ENCODE measurements around the gene MDGA2. TPM values are rescaled to one million over a fixed set of nuclear protein-coding genes. Genes with fewer than 3 reads are reported as not detected.

MDGA2 gene
- total RNA-seq, 1 experiment from 2014 or later, result not detected

DNA sequence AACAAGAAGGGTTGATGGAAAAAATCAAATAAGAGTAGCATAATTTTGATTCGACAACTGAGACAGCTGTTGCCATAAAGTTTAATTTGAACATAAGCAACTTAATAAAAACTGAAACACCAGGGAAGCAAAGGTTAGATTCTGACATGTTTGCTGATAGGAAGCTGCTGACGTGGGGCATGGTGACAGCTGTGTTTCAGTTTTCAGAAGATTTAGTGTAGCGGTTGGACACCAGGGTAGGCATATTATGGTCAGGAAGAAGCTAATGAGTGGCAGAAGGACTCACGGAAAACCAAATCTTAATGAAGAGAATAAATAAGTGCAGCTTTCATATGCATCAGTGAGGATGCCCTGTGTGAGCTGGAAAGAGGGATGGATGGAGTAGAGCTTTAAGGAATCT, 687.1 kb downstream of the MDGA2 start:
- no peaks in the 10 kb centered on the region for H3K9me2 ChIP-seq (ENCODE audit: insufficient read depth)
- ChIA-PET POLR2A (ENCODE audit: unreplicated experiment) (no interaction called here), CTCF (no interaction called here)
- no peaks in the 10 kb centered on the region for H4K20me1 ChIP-seq (ENCODE audit: insufficient read depth)
- H3K4me1 ChIP-seq (replicated peaks; ENCODE audit: insufficient read depth), result no peaks in the 10 kb centered on the region
- H3K9me3 ChIP-seq (ENCODE audit: insufficient read depth, low read depth), result no peaks in the 10 kb centered on the region
- H3K27ac ChIP-seq, result no peak overlapping the region
- H3K36me3 ChIP-seq (ENCODE audit: low read depth), result no peaks in the 10 kb centered on the region
- no peaks in the 10 kb centered on the region for H3K79me2 ChIP-seq (ENCODE audit: low read depth)
- no peak overlapping the region for H3K4me2 ChIP-seq
- intact Hi-C loops (cut with micrococcal nuclease; ENCODE audit: unreplicated experiment), result no loop called here
- no peak overlapping the region for H2AFZ ChIP-seq
- no TSS peak for BruUV-seq (replicated peaks)
- H3K4me3 ChIP-seq, result no peak overlapping the region
- DNase-seq, result no peak
- TF ChIP-seq, protein P1, sequence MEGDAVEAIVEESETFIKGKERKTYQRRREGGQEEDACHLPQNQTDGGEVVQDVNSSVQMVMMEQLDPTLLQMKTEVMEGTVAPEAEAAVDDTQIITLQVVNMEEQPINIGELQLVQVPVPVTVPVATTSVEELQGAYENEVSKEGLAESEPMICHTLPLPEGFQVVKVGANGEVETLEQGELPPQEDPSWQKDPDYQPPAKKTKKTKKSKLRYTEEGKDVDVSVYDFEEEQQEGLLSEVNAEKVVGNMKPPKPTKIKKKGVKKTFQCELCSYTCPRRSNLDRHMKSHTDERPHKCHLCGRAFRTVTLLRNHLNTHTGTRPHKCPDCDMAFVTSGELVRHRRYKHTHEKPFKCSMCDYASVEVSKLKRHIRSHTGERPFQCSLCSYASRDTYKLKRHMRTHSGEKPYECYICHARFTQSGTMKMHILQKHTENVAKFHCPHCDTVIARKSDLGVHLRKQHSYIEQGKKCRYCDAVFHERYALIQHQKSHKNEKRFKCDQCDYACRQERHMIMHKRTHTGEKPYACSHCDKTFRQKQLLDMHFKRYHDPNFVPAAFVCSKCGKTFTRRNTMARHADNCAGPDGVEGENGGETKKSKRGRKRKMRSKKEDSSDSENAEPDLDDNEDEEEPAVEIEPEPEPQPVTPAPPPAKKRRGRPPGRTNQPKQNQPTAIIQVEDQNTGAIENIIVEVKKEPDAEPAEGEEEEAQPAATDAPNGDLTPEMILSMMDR (conservative IDR thresholded peaks at IDR 0.05), result no peak
- TF ChIP-seq EZH2 (IDR thresholded peaks at IDR 0.05; ENCODE audit: low read depth), result no peak
- H3F3A ChIP-seq (ENCODE audit: insufficient read depth, low read depth), result no peaks in the 10 kb centered on the region
- H3K27me3 ChIP-seq (ENCODE audit: insufficient read depth, low read depth), result no peaks in the 10 kb centered on the region

DNA sequence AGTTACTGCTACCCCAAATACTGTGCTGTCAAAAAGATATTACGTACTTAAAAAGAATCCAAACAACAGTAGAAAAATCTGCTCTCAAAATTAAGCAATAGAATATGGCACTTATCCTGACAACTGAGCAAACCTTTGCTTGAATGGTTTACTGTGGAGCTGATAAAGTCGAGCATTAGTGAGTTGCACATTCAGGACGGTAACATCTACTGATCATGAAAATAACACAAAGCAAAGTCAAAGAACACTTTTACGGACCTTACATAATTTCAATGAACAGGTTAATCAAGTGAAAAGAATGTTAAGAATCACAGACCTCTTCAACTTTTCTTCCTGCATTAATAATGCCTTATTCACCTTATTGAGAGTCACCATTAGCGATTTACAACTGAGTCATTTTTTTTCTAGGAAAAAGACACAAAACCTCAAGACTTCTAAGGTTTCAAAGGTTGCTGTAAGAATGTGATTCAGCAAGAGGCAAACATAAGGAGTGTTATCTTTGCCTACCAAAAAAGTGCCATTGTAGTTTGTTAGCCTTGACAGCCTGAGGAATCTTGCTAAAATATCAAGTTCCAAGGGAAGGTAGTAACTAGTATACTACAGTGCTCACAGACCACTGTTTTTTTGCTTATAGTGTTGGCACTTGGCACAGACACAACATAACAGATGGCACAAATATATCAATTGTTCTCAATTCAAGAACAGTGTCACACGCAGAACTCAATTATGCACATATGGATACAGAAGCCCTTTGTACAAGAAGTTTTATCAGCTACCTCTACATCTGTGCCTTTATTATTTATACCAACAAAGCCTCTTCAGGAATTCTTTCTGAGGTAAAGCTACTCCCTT, 689.6 kb downstream of the MDGA2 start:
- TF ChIP-seq, protein P1 (conservative IDR thresholded peaks at IDR 0.05), result no peak
- TF ChIP-seq EZH2 (IDR thresholded peaks at IDR 0.05; ENCODE audit: low read depth), result no peak
- Histone ChIP-seq H3K4me3 (no peak overlapping the region), H3K27me3 (ENCODE audit: insufficient read depth, low read depth) (no peaks in the 10 kb centered on the region), H3K79me2 (ENCODE audit: low read depth) (no peaks in the 10 kb centered on the region), H3K27ac (no peak overlapping the region), H3K4me2 (no peak overlapping the region), H3F3A (ENCODE audit: insufficient read depth, low read depth) (no peaks in the 10 kb centered on the region), H2AFZ (no peak overlapping the region), H3K9me2 (ENCODE audit: insufficient read depth) (no peaks in the 10 kb centered on the region), H3K36me3 (ENCODE audit: low read depth) (no peaks in the 10 kb centered on the region), H4K20me1 (ENCODE audit: insufficient read depth) (no peaks in the 10 kb centered on the region), H3K4me1 (replicated peaks; ENCODE audit: insufficient read depth) (no peaks in the 10 kb centered on the region), H3K9me3 (ENCODE audit: insufficient read depth, low read depth) (no peaks in the 10 kb centered on the region)
- ChIA-PET CTCF (no interaction called here), POLR2A (ENCODE audit: unreplicated experiment) (no interaction called here)
- BruUV-seq (replicated peaks), result no TSS peak
- no peak for DNase-seq
- intact Hi-C loops (cut with micrococcal nuclease; ENCODE audit: unreplicated experiment), result no loop called here

DNA sequence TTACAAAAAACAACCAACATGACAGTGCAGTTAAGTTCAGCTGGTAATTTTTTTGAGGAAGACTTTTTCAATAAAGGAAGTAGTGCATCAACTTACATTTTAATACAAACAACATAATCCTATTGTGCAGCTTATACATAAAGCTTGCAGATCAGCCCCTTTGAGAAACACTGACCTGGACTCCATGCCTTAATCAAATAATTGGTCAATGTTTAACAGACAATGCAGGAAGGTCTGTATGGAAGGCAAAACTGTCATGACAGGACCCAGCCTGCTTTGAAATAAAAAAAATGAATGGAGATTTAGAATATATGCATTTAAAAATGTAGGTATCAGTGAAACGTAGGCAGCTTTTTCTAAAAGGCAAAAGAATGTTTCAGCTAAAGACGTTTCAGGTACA, 702.1 kb downstream of the MDGA2 start:
- Histone ChIP-seq H3F3A (ENCODE audit: insufficient read depth, low read depth) (no peaks in the 10 kb centered on the region), H4K20me1 (ENCODE audit: insufficient read depth) (no peaks in the 10 kb centered on the region), H3K4me2 (no peak overlapping the region), H3K9me3 (ENCODE audit: insufficient read depth, low read depth) (no peaks in the 10 kb centered on the region), H3K27ac (no peak overlapping the region), H2AFZ (no peak overlapping the region), H3K4me1 (replicated peaks; ENCODE audit: insufficient read depth) (no peaks in the 10 kb centered on the region), H3K9me2 (ENCODE audit: insufficient read depth) (no peaks in the 10 kb centered on the region; the same call in 1 of the 2 replicates), H3K79me2 (ENCODE audit: low read depth) (no peaks in the 10 kb centered on the region), H3K36me3 (ENCODE audit: low read depth) (no peaks in the 10 kb centered on the region), H3K4me3 (no peak overlapping the region), H3K27me3 (ENCODE audit: insufficient read depth, low read depth) (no peaks in the 10 kb centered on the region)
- BruUV-seq (replicated peaks), result no TSS peak
- TF ChIP-seq EZH2 (IDR thresholded peaks at IDR 0.05; ENCODE audit: low read depth), result no peak
- TF ChIP-seq, protein P1 (conservative IDR thresholded peaks at IDR 0.05), result no peak
- no peak for DNase-seq
- intact Hi-C loops (cut with micrococcal nuclease; ENCODE audit: unreplicated experiment), result no loop called here
- POLR2A ChIA-PET (ENCODE audit: unreplicated experiment), result no interaction called here
- CTCF ChIA-PET, result no interaction called here
